ENCODE results near the gene CLRN1.

CLRN1 gene

GRCh38 chr3:150921209-150921608 is 51.3 kb downstream of the CLRN1 start:
- DNase-seq (ENCODE audit: low spot score) = no peak

GRCh38 chr3:150920236-150920635 is 52.3 kb downstream of the CLRN1 start:
- no peak for DNase-seq (ENCODE audit: low spot score)

- DNase-seq (ENCODE audit: low spot score) = peak; percentile 7
Measured at GRCh38 chr3:150917951-150918350, 54.6 kb downstream of the CLRN1 start.

GRCh38 chr3:150913133-150913922 is 59.2 kb downstream of the CLRN1 start:
- DNase-seq (ENCODE audit: low spot score) = peak; percentile 18

GRCh38 chr3:150912501-150912900 is 60.0 kb downstream of the CLRN1 start:
- DNase-seq (ENCODE audit: low spot score) = no peak

- no peak for DNase-seq (ENCODE audit: low spot score)
Measured at GRCh38 chr3:150911771-150912170, 60.8 kb downstream of the CLRN1 start.

GRCh38 chr3:150906461-150906860 is 66.1 kb downstream of the CLRN1 start:
- no peak for DNase-seq (ENCODE audit: low spot score)

- no peak for DNase-seq (ENCODE audit: low spot score)
Measured at GRCh38 chr3:150905746-150906145, 66.8 kb downstream of the CLRN1 start.

GRCh38 chr3:150905339-150905738 is 67.2 kb downstream of the CLRN1 start, which contains the start of gene MINDY4B:
Gene MINDY4B, minus strand, starts transcription at chr3:150905439. Its CDS starts 0 bp downstream, at chr3:150905439.
- no peak for DNase-seq (ENCODE audit: low spot score)

GRCh38 chr3:150902988-150903387 is 69.5 kb downstream of the CLRN1 start:
- DNase-seq (ENCODE audit: low spot score) = no peak

GRCh38 chr3:150901793-150902192 is 70.7 kb downstream of the CLRN1 start:
- DNase-seq (ENCODE audit: low spot score) = no peak

GRCh38 chr3:150899141-150899540 is 73.4 kb downstream of the CLRN1 start:
- no peak for DNase-seq (ENCODE audit: low spot score)

- no peak for DNase-seq (ENCODE audit: low spot score)
Measured at GRCh38 chr3:150898046-150898754, 74.3 kb downstream of the CLRN1 start.

GRCh38 chr3:150897592-150897991 is 74.9 kb downstream of the CLRN1 start:
- no peak for DNase-seq (ENCODE audit: low spot score)

- no peak for DNase-seq (ENCODE audit: low spot score)
Measured at GRCh38 chr3:150890831-150891230, 81.7 kb downstream of the CLRN1 start.

GRCh38 chr3:150890295-150890694 is 82.2 kb downstream of the CLRN1 start:
- no peak for DNase-seq (ENCODE audit: low spot score)

- no peak for DNase-seq (ENCODE audit: low spot score)
Measured at GRCh38 chr3:150889106-150889505, 83.4 kb downstream of the CLRN1 start.

- DNase-seq (ENCODE audit: low spot score) = no peak
Measured at GRCh38 chr3:150887031-150887430, 85.5 kb downstream of the CLRN1 start.

GRCh38 chr3:150885535-150885934 is 87.0 kb downstream of the CLRN1 start:
- DNase-seq (ENCODE audit: low spot score) = no peak

- DNase-seq (ENCODE audit: low spot score) = no peak
Measured at GRCh38 chr3:150878996-150879575, 93.4 kb downstream of the CLRN1 start.

GRCh38 chr3:150878290-150878689 is 94.2 kb downstream of the CLRN1 start:
- no peak for DNase-seq (ENCODE audit: low spot score)

GRCh38 chr3:150877303-150877702 is 95.2 kb downstream of the CLRN1 start:
- no peak for DNase-seq (ENCODE audit: low spot score)

All from putamen (tissue), 1 donor.